Trophoblast cell (in vitro differentiated cells and primary cell): Measurements from ENCODE around the gene CXCR5.

Source experiments
- DNase-seq, 2 donors: peaks; one replicate each; pipeline ENCODE4 v3.0.0-alpha.2; 2016
- H2AFZ ChIP-seq: 2 replicates; pipeline ENCODE4 v1.6.1; 2013; ENCODE audit warnings: low read length, moderate library complexity, mild to moderate bottlenecking; ENCODE audit not compliant: insufficient read depth, poor library complexity
- H2AK5ac ChIP-seq: 2 replicates; pipeline ENCODE4 v1.6.1; 2013; ENCODE audit warnings: mild to moderate bottlenecking, low read length
- H2BK120ac ChIP-seq: 2 replicates; pipeline ENCODE4 v1.6.1; 2013; ENCODE audit warnings: low read length, mild to moderate bottlenecking, moderate library complexity; ENCODE audit not compliant: insufficient read depth, poor library complexity
- H2BK12ac ChIP-seq: 2 replicates; pipeline ENCODE4 v1.6.1; 2013; ENCODE audit warnings: mild to moderate bottlenecking, low read length, moderate library complexity
- H2BK5ac ChIP-seq: 2 replicates; pipeline ENCODE4 v1.6.1; 2013; ENCODE audit warnings: low read length, low read depth, moderate library complexity, mild to moderate bottlenecking; ENCODE audit not compliant: poor library complexity
- H3K14ac ChIP-seq: 2 replicates; pipeline ENCODE4 v1.6.1; 2013; ENCODE audit warnings: mild to moderate bottlenecking, low read length
- H3K18ac ChIP-seq: 2 replicates; pipeline ENCODE4 v1.6.1; 2013; ENCODE audit warnings: mild to moderate bottlenecking, low read length
- H3K23ac ChIP-seq: 2 replicates; pipeline ENCODE4 v1.6.1; 2013; ENCODE audit warnings: low read length
- H3K27ac ChIP-seq: 2 replicates; pipeline ENCODE4 v1.5.1; 2013; ENCODE audit warnings: low read depth, mild to moderate bottlenecking, inconsistent platforms, low read length, moderate library complexity
- H3K27me3 ChIP-seq: 2 replicates; pipeline ENCODE4 v1.6.1; 2013; ENCODE audit warnings: inconsistent platforms, mild to moderate bottlenecking, low read length, moderate library complexity; ENCODE audit not compliant: insufficient read depth
- H3K36me3 ChIP-seq, 2 experiments: 1 replicate in 1 of 2; 2 replicates in 1 of 2; pipeline ENCODE4 v1.6.1; 2013; ENCODE audit warnings: low read length in 2 of 2, mild to moderate bottlenecking in 2 of 2, moderate library complexity in 1 of 2; ENCODE audit not compliant: insufficient read depth in 2 of 2, control insufficient read depth in 1 of 2
- H3K4ac ChIP-seq: 2 replicates; pipeline ENCODE4 v1.6.1; 2013; ENCODE audit warnings: low read depth, mild to moderate bottlenecking, low read length, moderate library complexity
- H3K4me1 ChIP-seq, 2 experiments: 1 replicate in 1 of 2; 2 replicates in 1 of 2; pipeline ENCODE4 v1.6.1; 2013; ENCODE audit warnings: low read length in 2 of 2, mild to moderate bottlenecking in 2 of 2, moderate library complexity in 1 of 2; ENCODE audit not compliant: insufficient read depth in 2 of 2, control insufficient read depth in 1 of 2
- H3K4me2 ChIP-seq: 2 replicates; pipeline ENCODE4 v1.6.1; 2013; ENCODE audit warnings: inconsistent platforms, mild to moderate bottlenecking, low read length, moderate library complexity
- H3K4me3 ChIP-seq: 2 replicates; pipeline ENCODE4 v1.5.1; 2013; ENCODE audit warnings: mild to moderate bottlenecking, low read depth, low read length, inconsistent platforms
- H3K79me1 ChIP-seq: one replicate; pipeline ENCODE4 v1.6.1; 2013; ENCODE audit warnings: low read length
- H3K79me2 ChIP-seq: 2 replicates; pipeline ENCODE4 v1.6.1; 2013; ENCODE audit warnings: low read length, mild to moderate bottlenecking; ENCODE audit not compliant: control insufficient read depth, insufficient read depth, poor library complexity
- H3K9ac ChIP-seq: 2 replicates; pipeline ENCODE4 v1.6.1; 2013; ENCODE audit warnings: mild to moderate bottlenecking, low read length
- H3K9me3 ChIP-seq: 2 replicates; pipeline ENCODE4 v1.6.1; 2013; ENCODE audit warnings: low read depth, mild to moderate bottlenecking, control low read depth, inconsistent platforms, low read length; ENCODE audit not compliant: insufficient read depth
- H4K12ac ChIP-seq: 2 replicates; pipeline ENCODE4 v1.6.1; 2013; ENCODE audit warnings: low read depth, mild to moderate bottlenecking, low read length, moderate library complexity
- H4K8ac ChIP-seq: 2 replicates; pipeline ENCODE4 v1.6.1; 2013; ENCODE audit warnings: low read depth, mild to moderate bottlenecking, low read length, moderate library complexity
- H4K91ac ChIP-seq: one replicate; pipeline ENCODE4 v1.6.1; 2013; ENCODE audit warnings: low read depth, mild to moderate bottlenecking, low read length, moderate library complexity
- WGBS: extraction: QIAGEN DNeasy Blood & Tissue Kit; methylation state at CpG from one replicate; pipeline ENCODE4 v1.1.7; 2013; ENCODE audit warnings: missing lambda C conversion rate; ENCODE audit not compliant: insufficient read length, insufficient coverage; ENCODE audit errors: extremely low coverage; 5-methylcytosine and 5-hydroxymethylcytosine counted together

Gene CXCR5

DNA sequence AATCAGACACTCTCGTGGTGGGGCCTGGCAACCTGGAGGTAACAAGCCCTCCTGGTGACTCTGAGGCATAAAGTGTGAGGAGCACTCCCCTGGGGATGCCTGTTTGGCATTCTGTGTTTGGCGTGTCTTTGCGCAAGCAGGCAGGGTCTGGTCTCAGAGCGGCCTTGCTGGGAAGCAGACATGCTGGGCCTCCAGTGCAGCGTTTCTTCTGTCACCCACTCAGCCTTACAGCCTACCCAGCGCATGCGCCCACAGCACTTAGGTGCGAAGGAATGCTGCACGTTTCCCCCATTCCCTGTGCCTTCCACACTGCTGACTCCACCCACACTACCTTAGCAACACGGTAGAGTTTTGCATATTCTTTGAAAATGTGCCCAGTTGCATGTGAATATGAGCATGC, 7.4 kb upstream of the CXCR5 start:
- H2BK12ac ChIP-seq = no peak overlapping the region
- peaks cover 12% of the 10 kb centered on the region for H3K79me1 ChIP-seq

GRCh38 chr11:118877487-118878162, 6.1 kb upstream of the CXCR5 start:
- no peak overlapping the region for H4K12ac ChIP-seq
- no CpG with 5 or more reads among the region's 11 CpGs for WGBS
- H3K4me1 ChIP-seq = peaks cover 7 to 20% of the 10 kb centered on the region in 2 experiments
- H3K14ac ChIP-seq = peak overlapping the region; percentile 56
- no peak for DNase-seq
- peak overlapping the region; percentile 90 for H4K91ac ChIP-seq
- H3K36me3 ChIP-seq = no peaks in the 10 kb centered on the region
- H3K18ac ChIP-seq = no peak overlapping the region
- H3K79me1 ChIP-seq = peaks cover 12% of the 10 kb centered on the region
- no peaks in the 10 kb centered on the region for H3K27me3 ChIP-seq
- H3K4me3 ChIP-seq = no peak overlapping the region
- H3K79me2 ChIP-seq = no peaks in the 10 kb centered on the region
- H2AK5ac ChIP-seq = peak overlapping the region; percentile 66
- no peak overlapping the region for H3K4me2 ChIP-seq
- no peak overlapping the region for H2AFZ ChIP-seq
- peak overlapping the region; percentile 92 for H2BK120ac ChIP-seq
- H2BK5ac ChIP-seq = peak overlapping the region; percentile 77
- H3K9ac ChIP-seq = no peak overlapping the region
- peak overlapping the region; percentile 53 for H2BK12ac ChIP-seq
- no peak overlapping the region for H3K4ac ChIP-seq
- peaks cover 5% of the 10 kb centered on the region for H3K9me3 ChIP-seq
- no peak overlapping the region for H3K23ac ChIP-seq
- H4K8ac ChIP-seq = no peak overlapping the region
- H3K27ac ChIP-seq = peak overlapping the region; percentile 83

More for the DNA sequence above, 7.4 kb upstream of the CXCR5 start:
- no peak overlapping the region for H2AK5ac ChIP-seq
- no peaks in the 10 kb centered on the region for H3K36me3 ChIP-seq
- no peaks in the 10 kb centered on the region for H3K79me2 ChIP-seq
- no peak for DNase-seq
- H4K8ac ChIP-seq = no peak overlapping the region
- H4K12ac ChIP-seq = no peak overlapping the region
- no peak overlapping the region for H2AFZ ChIP-seq
- no peak overlapping the region for H4K91ac ChIP-seq
- H3K27me3 ChIP-seq = no peaks in the 10 kb centered on the region
- H3K18ac ChIP-seq = no peak overlapping the region
- no peak overlapping the region for H3K4me2 ChIP-seq
- WGBS = no CpG with 5 or more reads among the region's 10 CpGs
- no peak overlapping the region for H2BK120ac ChIP-seq
- H3K9ac ChIP-seq = no peak overlapping the region
- no peak overlapping the region for H3K4ac ChIP-seq
- peaks cover 5% of the 10 kb centered on the region for H3K9me3 ChIP-seq
- H3K27ac ChIP-seq = no peak overlapping the region
- H2BK5ac ChIP-seq = no peak overlapping the region
- H3K4me3 ChIP-seq = peak overlapping the region; percentile 0
- no peak overlapping the region for H3K14ac ChIP-seq
- peaks cover 7 to 20% of the 10 kb centered on the region in 2 experiments for H3K4me1 ChIP-seq
- H3K23ac ChIP-seq = no peak overlapping the region

- H4K8ac ChIP-seq = no peak overlapping the region
- H3K4me2 ChIP-seq = no peak overlapping the region
- H4K12ac ChIP-seq = no peak overlapping the region
- H3K27me3 ChIP-seq = no peaks in the 10 kb centered on the region
- no peak overlapping the region for H2BK120ac ChIP-seq
- H3K9ac ChIP-seq = no peak overlapping the region
- H3K18ac ChIP-seq = no peak overlapping the region
- no peak overlapping the region for H2AFZ ChIP-seq
- peak; percentile 37 to 74 for DNase-seq
- H3K4me3 ChIP-seq = no peak overlapping the region
- peak overlapping the region; percentile 83 for H3K27ac ChIP-seq
- H2BK12ac ChIP-seq = peak overlapping the region; percentile 29
- no peak overlapping the region for H4K91ac ChIP-seq
- H3K14ac ChIP-seq = no peak overlapping the region
- H2BK5ac ChIP-seq = no peak overlapping the region
- no peaks in the 10 kb centered on the region for H3K36me3 ChIP-seq
- no peak overlapping the region for H3K23ac ChIP-seq
- peaks cover 7 to 20% of the 10 kb centered on the region in 2 experiments for H3K4me1 ChIP-seq
- peaks cover 5% of the 10 kb centered on the region for H3K9me3 ChIP-seq
- peaks cover 12% of the 10 kb centered on the region for H3K79me1 ChIP-seq
- H3K4ac ChIP-seq = no peak overlapping the region
- WGBS = no CpG with 5 or more reads among the region's 4 CpGs
- H2AK5ac ChIP-seq = no peak overlapping the region
- no peaks in the 10 kb centered on the region for H3K79me2 ChIP-seq
Observed at GRCh38 chr11:118878163-118878563, 5.5 kb upstream of the CXCR5 start.

DNA sequence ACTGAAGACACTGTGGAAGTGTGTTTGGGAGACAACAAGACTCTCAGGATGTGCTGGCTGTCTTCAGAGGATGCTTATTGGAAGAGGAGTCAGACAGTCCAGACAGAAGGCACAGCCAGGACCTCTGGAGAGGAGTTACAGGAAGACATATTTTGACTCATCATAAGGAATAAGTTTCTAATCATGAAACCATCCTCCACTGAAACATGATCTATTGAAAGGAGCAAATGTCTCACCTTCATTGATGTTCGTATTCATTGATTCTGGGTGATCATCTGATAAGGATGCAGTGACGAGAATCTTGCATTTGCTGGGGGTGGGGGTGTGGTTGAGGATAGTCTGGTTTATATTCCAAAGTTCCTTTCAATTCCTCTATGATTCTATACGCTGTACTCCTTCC, 2.5 kb upstream of the CXCR5 start:
- Histone ChIP-seq H3K79me2 (no peaks in the 10 kb centered on the region), H3K4me1 (peaks cover 12 to 26% of the 10 kb centered on the region in 2 experiments), H3K9ac (no peak overlapping the region), H3K9me3 (no peaks in the 10 kb centered on the region), H3K18ac (no peak overlapping the region), H4K12ac (no peak overlapping the region), H4K8ac (no peak overlapping the region), H2BK12ac (no peak overlapping the region), H3K4ac (no peak overlapping the region), H3K79me1 (peaks cover 10% of the 10 kb centered on the region), H2BK120ac (no peak overlapping the region), H2AK5ac (no peak overlapping the region), H3K4me2 (no peak overlapping the region), H4K91ac (no peak overlapping the region), H3K14ac (no peak overlapping the region), H2BK5ac (no peak overlapping the region), H3K36me3 (no peaks in the 10 kb centered on the region), H3K23ac (no peak overlapping the region), H2AFZ (no peak overlapping the region), H3K27ac (no peak overlapping the region), H3K27me3 (no peaks in the 10 kb centered on the region), H3K4me3 (no peak overlapping the region)
- DNase-seq = no peak
- no CpG with 5 or more reads among the region's 3 CpGs for WGBS
